Activated CD8-positive, alpha-beta memory T cell treated with anti-CD3 and anti-CD28 coated beads for 48 hours (primary cell): ENCODE measurements around the gene ARMC3.

Experiments used
- DNase-seq, 3 experiments: peaks; one replicate each; pipeline ENCODE4 v3.0.0-alpha.2; 2020; ENCODE audit warnings: low read depth in 2 of 3, low spot score in 2 of 3

Gene ARMC3

GRCh38 chr10:22992075-22992474 is 64.2 kb downstream of the ARMC3 start:
- DNase-seq: no peak

DNA sequence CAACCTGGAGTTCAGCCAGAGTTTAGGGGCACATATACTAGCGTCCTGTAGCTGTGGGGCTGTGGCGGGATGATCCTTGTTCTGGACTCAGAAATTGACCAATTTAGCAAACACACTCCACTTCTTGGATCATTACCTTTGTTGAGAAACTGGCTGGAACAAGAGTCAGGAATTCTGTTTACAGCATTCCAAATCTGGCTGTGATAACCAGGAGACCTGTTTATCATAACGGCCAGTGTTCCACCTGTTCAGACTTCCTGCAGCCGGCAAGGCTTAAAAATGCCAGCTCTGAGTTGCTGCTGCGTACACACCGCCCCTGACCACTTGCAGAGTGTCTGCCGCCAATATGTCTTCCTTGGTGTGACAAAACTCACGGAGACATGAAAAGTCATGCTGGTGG is 64.8 kb downstream of the ARMC3 start:
- no peak for DNase-seq

DNA sequence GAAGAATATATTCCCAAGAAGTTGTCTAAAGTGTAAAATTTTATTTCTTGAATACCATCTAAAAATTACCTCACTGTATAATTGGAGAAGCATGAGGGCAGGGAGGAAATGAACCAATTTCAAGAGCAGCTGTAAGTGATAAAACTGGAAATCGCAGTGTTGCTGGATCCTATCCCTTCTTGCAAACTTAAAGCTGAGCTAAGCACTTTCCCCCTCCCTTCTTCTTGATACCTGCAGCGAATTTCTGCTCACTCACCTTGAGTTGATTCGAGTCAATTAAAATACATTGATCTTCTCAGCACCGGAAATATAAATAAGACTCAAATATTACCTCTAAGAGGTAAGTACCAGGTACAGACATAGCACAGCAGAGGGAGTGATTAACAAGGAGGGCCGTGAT is 65.5 kb downstream of the ARMC3 start:
- no peak for DNase-seq

GRCh38 chr10:22997096-22997495 is 69.2 kb downstream of the ARMC3 start:
- no peak for DNase-seq

DNA sequence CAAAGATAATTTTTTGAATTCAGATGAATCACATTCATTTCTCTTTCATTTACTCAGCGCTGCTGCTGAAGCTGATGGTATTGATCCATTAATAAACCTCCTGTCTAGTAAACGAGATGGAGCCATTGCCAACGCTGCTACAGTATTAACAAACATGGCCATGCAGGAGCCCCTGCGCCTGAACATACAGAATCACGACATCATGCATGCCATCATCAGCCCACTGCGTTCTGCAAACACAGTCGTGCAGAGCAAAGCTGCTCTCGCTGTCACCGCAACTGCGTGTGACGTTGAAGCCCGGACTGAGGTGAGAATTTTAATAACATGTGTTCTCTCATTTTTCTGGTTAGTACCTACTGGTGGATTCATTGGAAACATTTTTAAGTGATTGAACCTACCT is 70.2 kb downstream of the ARMC3 start:
- no peak for DNase-seq

DNA sequence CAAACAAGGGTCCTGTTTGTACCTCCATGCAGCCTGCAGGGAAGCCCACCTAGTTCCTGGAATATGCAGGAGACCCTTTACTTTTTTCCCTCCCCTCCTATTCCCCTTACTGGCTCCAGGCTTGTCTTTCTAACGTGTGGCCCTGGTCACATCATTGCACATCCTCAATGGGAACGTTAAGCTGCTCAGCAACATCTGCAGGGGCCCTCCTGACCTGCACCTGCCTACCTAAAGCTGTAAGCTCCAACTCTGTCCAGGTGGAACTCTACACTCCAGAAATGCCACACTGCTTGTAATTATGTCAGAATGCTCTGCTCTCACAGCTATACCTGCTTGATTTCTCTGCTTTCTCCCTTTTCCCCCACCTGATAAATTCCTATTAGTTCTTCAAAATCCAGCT is 72.1 kb downstream of the ARMC3 start:
- DNase-seq: no peak

GRCh38 chr10:23001901-23002516 is 74.2 kb downstream of the ARMC3 start:
- DNase-seq: no peak

DNA sequence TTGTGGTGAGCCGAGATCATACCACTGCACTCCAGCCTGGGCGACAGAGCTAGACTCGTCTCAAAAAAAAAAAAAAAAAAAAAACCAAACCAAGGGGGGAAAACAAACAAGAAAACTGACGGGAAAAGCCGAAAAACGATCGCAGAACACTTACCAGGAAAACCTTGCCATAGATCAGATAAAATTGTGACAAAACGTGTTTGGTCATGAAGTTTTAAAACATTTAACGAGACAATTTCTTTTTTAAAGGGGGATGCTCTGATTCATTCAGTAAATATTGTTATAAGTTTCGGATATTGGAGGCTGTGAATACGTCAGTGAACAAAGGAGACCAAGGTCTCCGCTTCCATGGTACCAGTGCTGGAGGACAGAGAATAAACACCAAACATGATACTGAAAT is 77.3 kb downstream of the ARMC3 start:
- no peak for DNase-seq

GRCh38 chr10:23013581-23014335 is 85.9 kb downstream of the ARMC3 start:
- no peak for DNase-seq

GRCh38 chr10:23015021-23015707 is 87.3 kb downstream of the ARMC3 start:
- DNase-seq: no peak

DNA sequence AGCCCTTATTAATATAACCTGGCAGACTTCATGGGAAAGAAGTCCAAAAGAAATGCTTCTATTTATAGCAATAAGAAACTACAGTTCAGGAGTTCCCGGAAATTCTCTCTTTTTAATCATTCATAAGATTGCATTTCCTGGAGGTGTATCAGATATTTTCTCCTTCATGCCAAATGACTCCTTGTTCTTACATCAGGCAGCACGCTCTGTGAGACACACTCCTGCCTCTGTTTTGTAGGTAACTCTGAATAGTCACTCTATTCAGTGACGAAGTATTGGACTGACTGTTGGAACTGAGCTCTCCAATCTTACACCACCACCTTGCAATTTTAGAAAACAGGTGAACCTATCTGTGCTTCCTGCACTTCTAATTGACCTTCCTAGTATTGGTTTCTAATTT is 88.8 kb downstream of the ARMC3 start:
- DNase-seq: no peak

DNA sequence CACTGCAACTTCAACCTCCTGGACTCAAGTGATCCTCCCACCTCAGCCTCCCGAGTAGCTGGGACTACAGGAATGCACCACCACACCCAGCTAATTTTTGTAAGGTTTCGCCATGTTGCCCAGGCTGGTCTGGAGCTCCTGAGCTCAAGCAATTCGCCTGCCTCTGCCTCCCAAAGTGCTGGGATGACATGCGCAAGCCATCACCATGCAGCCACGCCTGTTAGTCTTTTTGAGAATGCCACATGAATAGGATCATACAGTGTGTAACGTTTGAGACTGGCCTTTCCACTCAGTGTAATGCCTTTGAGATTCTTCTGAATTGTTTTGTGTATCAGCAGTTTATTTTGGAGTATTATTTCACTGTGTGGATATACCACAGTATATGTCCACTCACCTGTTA is 91.8 kb downstream of the ARMC3 start:
- DNase-seq: no peak

- DNase-seq: no peak
These were observed 93.6 kb downstream of the ARMC3 start for GRCh38 chr10:23021430-23021829.

DNA sequence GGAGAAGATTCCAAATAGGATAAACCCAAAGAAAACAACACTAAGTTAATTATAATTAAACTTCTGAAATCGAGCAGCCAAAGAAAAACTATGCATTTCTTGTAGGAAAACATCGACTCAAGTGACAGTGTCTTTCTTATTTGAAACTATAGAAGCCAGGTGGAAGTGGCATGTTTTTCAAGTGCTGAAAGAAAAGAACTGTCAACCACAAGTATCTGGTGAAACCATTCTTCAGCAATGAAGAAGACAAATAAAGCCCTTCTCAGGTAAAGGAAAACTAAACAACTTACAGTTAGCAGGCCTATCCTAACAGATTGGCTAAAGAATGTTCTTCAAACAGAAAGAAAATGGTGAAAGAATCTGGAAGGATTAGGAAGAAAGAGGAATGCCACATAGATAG is 96.1 kb downstream of the ARMC3 start:
- no peak for DNase-seq

DNA sequence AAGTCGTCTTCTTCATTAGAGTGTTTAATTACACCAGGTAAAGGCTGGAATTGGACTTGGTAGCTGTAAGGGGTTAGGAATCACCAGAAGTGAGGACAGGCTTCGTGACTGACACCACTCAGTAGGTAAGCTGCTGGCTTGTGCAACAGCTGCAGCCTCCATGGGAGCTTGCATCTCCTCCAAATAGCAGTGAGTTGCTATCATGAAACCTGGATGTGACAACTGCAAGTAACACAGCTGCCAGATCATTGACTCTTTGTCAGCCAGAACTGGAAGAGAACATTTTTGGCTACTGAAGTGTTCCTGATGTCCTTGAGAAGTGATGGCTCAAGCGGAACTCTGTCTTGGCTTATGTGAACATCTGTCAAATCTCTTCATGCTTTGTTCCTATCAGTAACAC is 103.5 kb downstream of the ARMC3 start:
- no peak for DNase-seq

GRCh38 chr10:23034790-23035189 is 106.9 kb downstream of the ARMC3 start:
- DNase-seq: no peak

- DNase-seq: no peak
These were observed 107.7 kb downstream of the ARMC3 start for GRCh38 chr10:23035569-23035968.

- no peak for DNase-seq
These were observed 109.3 kb downstream of the ARMC3 start for GRCh38 chr10:23037152-23037551.

GRCh38 chr10:23037561-23037960 is 109.7 kb downstream of the ARMC3 start:
- DNase-seq: no peak

- no peak for DNase-seq
These were observed 110.3 kb downstream of the ARMC3 start for GRCh38 chr10:23038172-23038571.

DNA sequence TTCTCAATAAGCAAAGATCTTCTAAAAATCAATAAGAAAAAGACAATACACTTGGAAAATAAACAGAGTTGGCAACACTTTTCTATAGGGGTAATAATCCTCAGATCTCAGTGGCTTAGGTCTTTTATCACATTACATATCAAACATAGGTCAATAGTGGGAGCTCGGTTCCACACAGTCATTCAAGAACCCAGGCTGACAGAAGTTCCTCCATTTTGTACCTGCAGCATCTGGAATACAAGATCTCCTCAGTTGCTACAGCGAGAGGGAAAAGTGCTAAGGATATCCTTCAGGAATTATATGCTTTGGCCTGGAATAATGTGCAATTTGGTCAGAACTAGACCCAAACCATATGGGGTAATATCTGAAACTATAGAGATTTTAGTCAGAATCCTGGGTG is 112.1 kb downstream of the ARMC3 start:
- DNase-seq: no peak

- DNase-seq: no peak
These were observed 118.2 kb downstream of the ARMC3 start for GRCh38 chr10:23046027-23046426.
